GM19240 (cell line): ENCODE results near the gene EPN3.

Experiments used
- DNase-seq: peaks from one replicate; pipeline ENCODE4 v3.0.0; 2011; ENCODE audit warnings: low spot score; ENCODE audit not compliant: insufficient read length

The EPN3 gene

GRCh38 chr17:50565402-50566350, 33.1 kb downstream of the EPN3 start:
- DNase-seq: no peak

- no peak for DNase-seq
Measured at GRCh38 chr17:50566886-50567285, 34.4 kb downstream of the EPN3 start.

GRCh38 chr17:50568659-50569058, 36.1 kb downstream of the EPN3 start:
- DNase-seq: no peak

GRCh38 chr17:50569592-50569991, 37.1 kb downstream of the EPN3 start:
- no peak for DNase-seq

- no peak for DNase-seq
Measured at GRCh38 chr17:50570032-50570431, 37.5 kb downstream of the EPN3 start.

- no peak for DNase-seq
Measured at GRCh38 chr17:50570528-50570927, 38.0 kb downstream of the EPN3 start.

GRCh38 chr17:50571681-50572080, 39.1 kb downstream of the EPN3 start:
- DNase-seq: no peak

- no peak for DNase-seq
Measured at GRCh38 chr17:50572541-50572940, 40.0 kb downstream of the EPN3 start.

- DNase-seq: no peak
Measured at GRCh38 chr17:50573866-50574611, 41.5 kb downstream of the EPN3 start.

GRCh38 chr17:50575581-50576210, 43.2 kb downstream of the EPN3 start:
- no peak for DNase-seq

GRCh38 chr17:50576864-50577263, 44.3 kb downstream of the EPN3 start:
- DNase-seq: no peak

GRCh38 chr17:50577451-50577954, 45.0 kb downstream of the EPN3 start:
- DNase-seq: no peak

- no peak for DNase-seq
Measured at GRCh38 chr17:50578173-50578572, 45.6 kb downstream of the EPN3 start.

GRCh38 chr17:50579399-50579798, 46.9 kb downstream of the EPN3 start:
- no peak for DNase-seq

GRCh38 chr17:50580646-50581045, 48.1 kb downstream of the EPN3 start:
- DNase-seq: no peak

- DNase-seq: no peak
Measured at GRCh38 chr17:50581316-50581715, 48.8 kb downstream of the EPN3 start.

- DNase-seq: no peak
Measured at GRCh38 chr17:50582741-50583140, 50.2 kb downstream of the EPN3 start.

GRCh38 chr17:50583641-50584040, 51.1 kb downstream of the EPN3 start:
- DNase-seq: no peak

- no peak for DNase-seq
Measured at GRCh38 chr17:50584116-50584515, 51.6 kb downstream of the EPN3 start.

- no peak for DNase-seq
Measured at GRCh38 chr17:50584749-50585148, 52.2 kb downstream of the EPN3 start.

GRCh38 chr17:50585346-50585745, 52.8 kb downstream of the EPN3 start:
- DNase-seq: no peak

GRCh38 chr17:50585891-50586290, 53.4 kb downstream of the EPN3 start:
- no peak for DNase-seq
